Osteocyte (in vitro differentiated cells): Measurements from ENCODE around the gene CXCL1. TPM values are rescaled to one million over a fixed set of nuclear protein-coding genes. Genes with fewer than 3 reads are reported as not detected.

ENCODE experiments used
- DNase-seq: peaks from one replicate; pipeline ENCODE4 v3.0.0; 2021; ENCODE audit warnings: mixed read lengths; ENCODE audit not compliant: unreplicated experiment; ENCODE audit errors: extremely low spot score
- H3K27ac Mint-ChIP-seq: one replicate; pipeline ENCODE4 v1.8.0; 2021; ENCODE audit warnings: mild to moderate bottlenecking, mixed read lengths; ENCODE audit not compliant: unreplicated experiment
- H3K27me3 Mint-ChIP-seq: one replicate; pipeline ENCODE4 v1.8.0; 2021; ENCODE audit warnings: mixed read lengths; ENCODE audit not compliant: unreplicated experiment
- H3K36me3 Mint-ChIP-seq: one replicate; pipeline ENCODE4 v1.8.0; 2021; ENCODE audit warnings: mixed read lengths; ENCODE audit not compliant: unreplicated experiment
- H3K4me1 Mint-ChIP-seq: one replicate; pipeline ENCODE4 v1.8.0; 2021; ENCODE audit warnings: mixed read lengths; ENCODE audit not compliant: unreplicated experiment
- H3K4me3 Mint-ChIP-seq: one replicate; pipeline ENCODE4 v1.8.0; 2021; ENCODE audit warnings: mild to moderate bottlenecking, moderate library complexity, mixed read lengths; ENCODE audit not compliant: unreplicated experiment
- H3K9me3 Mint-ChIP-seq: one replicate; pipeline ENCODE4 v1.8.0; 2021; ENCODE audit warnings: mixed read lengths; ENCODE audit not compliant: unreplicated experiment
- CTCF ChIP-seq: fragments of 200-600 bp; sonication (generic); IDR thresholded peaks from 2 replicates; pipeline ENCODE4 v1.5.0; 2021; ENCODE audit warnings: antibody characterized with exemption, mild to moderate bottlenecking, moderate library complexity
- total RNA-seq: library from RNA; stranded (reverse); gene quantifications from 2 replicates; pipeline ENCODE4 v1.2.1, GENCODE V29; 2021

CXCL1 gene
- total RNA-seq, 1 donor from 2014 or later, result 132 TPM

GRCh38 chr4:73859614-73860088, 9.5 kb upstream of the CXCL1 start:
- H3K36me3 Mint-ChIP-seq, result no peaks in the 10 kb centered on the region
- no peak for DNase-seq
- H3K9me3 Mint-ChIP-seq, result no peaks in the 10 kb centered on the region
- peaks cover 66% of the 10 kb centered on the region for H3K4me1 Mint-ChIP-seq
- TF ChIP-seq CTCF, result no peak
- H3K27me3 Mint-ChIP-seq, result no peaks in the 10 kb centered on the region
- H3K4me3 Mint-ChIP-seq, result no peak overlapping the region
- H3K27ac Mint-ChIP-seq, result peak overlapping the region; percentile 75

- DNase-seq, result no peak
- peak overlapping the region; percentile 75 for H3K27ac Mint-ChIP-seq
- no peak for TF ChIP-seq CTCF
Observed at GRCh38 chr4:73860181-73860580, 9.0 kb upstream of the CXCL1 start.

GRCh38 chr4:73860917-73861316, 8.3 kb upstream of the CXCL1 start:
- peak overlapping the region; percentile 70 for H3K27ac Mint-ChIP-seq
- H3K4me3 Mint-ChIP-seq, result no peak overlapping the region
- no peaks in the 10 kb centered on the region for H3K36me3 Mint-ChIP-seq
- peaks cover 65% of the 10 kb centered on the region for H3K4me1 Mint-ChIP-seq
- no peak for DNase-seq
- H3K27me3 Mint-ChIP-seq, result no peaks in the 10 kb centered on the region
- H3K9me3 Mint-ChIP-seq, result no peaks in the 10 kb centered on the region
- no peak for TF ChIP-seq CTCF

More at GRCh38 chr4:73860181-73860580, 9.0 kb upstream of the CXCL1 start:
- no peak overlapping the region for H3K4me3 Mint-ChIP-seq
- H3K27me3 Mint-ChIP-seq, result no peaks in the 10 kb centered on the region
- peaks cover 66% of the 10 kb centered on the region for H3K4me1 Mint-ChIP-seq
- no peaks in the 10 kb centered on the region for H3K36me3 Mint-ChIP-seq
- no peaks in the 10 kb centered on the region for H3K9me3 Mint-ChIP-seq

- H3K27ac Mint-ChIP-seq, result peak overlapping the region; percentile 79
- no peak for TF ChIP-seq CTCF
- no peak overlapping the region for H3K4me3 Mint-ChIP-seq
- H3K4me1 Mint-ChIP-seq, result peaks cover 64% of the 10 kb centered on the region
- no peaks in the 10 kb centered on the region for H3K9me3 Mint-ChIP-seq
- DNase-seq, result no peak
- H3K36me3 Mint-ChIP-seq, result no peaks in the 10 kb centered on the region
- no peaks in the 10 kb centered on the region for H3K27me3 Mint-ChIP-seq
Observed at GRCh38 chr4:73862322-73862721, 6.9 kb upstream of the CXCL1 start.

- Mint-ChIP-seq H3K4me3 (no peak overlapping the region), H3K9me3 (no peaks in the 10 kb centered on the region), H3K27me3 (no peaks in the 10 kb centered on the region), H3K4me1 (peaks cover 77% of the 10 kb centered on the region), H3K36me3 (no peaks in the 10 kb centered on the region), H3K27ac (no peak overlapping the region)
- DNase-seq, result no peak
- peak; percentile 56 for TF ChIP-seq CTCF
Observed at GRCh38 chr4:73864365-73864764, 4.8 kb upstream of the CXCL1 start.
